Activated CD4-positive, alpha-beta T cell treated with anti-CD3 and anti-CD28 coated beads, Interleukin-10, Interleukin-2, amounts not matched to agents 100 ng/mL and 50 ng/mL, durations not matched to agents 16 hours and 8 hours (primary cell): ENCODE results near the gene MSMO1.
"Not testable (repeated sequence)": the region's sequence is repeated elsewhere in the genome, so short reads cannot be mapped to it uniquely, and the experiment has no call there.

ENCODE experiments used
- DNase-seq: peaks from one replicate; pipeline ENCODE4 v3.0.0-alpha.2; 2020

Gene MSMO1

DNA sequence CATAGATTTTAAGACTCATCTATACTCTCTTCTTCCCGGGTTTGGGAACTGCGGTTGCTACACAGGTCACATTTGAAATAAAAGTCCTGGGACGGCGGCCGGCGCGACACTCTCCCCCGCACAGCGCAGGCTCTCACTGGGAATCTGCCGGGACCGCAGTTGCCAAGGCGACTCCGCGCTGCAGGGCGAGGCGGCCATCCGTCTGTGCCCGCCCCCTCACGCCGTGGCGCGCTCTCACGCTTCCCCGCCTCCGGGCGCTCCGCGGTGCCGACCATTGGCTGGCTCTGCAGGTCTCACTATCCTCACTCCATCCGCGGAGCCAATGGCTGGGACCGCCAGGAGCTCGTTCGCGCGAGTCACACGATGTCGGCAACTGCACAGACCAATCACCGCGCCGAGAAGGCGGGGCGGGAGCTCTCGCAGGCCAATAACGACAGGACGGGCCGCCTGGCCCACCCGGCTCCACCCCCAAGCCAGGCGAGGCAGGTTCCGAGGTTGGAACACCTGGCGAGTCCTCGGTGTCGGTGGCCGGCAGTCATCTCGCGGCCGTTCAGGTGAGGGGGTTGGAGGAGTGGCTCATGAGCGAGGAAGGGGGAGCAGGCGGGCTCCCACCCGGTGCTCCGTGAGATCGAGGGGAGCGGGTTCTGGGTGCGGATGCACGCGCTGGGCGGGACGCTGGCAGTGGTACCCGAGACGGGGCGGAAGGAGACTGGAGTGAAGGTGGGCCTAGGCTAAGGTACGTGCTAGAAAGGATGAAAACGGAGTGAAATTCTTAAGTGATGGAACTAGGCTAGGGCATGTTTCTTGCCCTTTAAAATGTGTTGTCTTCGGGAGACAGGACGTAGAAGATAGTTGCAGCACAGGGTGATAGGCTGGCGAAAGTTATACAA lies at the start of gene MSMO1:
Gene MSMO1 (plus strand): TSS at position 459 of the 890 bp plus-strand sequence. CDS start 5,702 bp downstream, outside the sequence.
- DNase-seq, result peak; percentile 100

- not testable (repeated sequence) for DNase-seq
Measured at GRCh38 chr4:165279531-165279930, 47.9 kb upstream of the MSMO1 start.

GRCh38 chr4:165284697-165285096 lies 42.8 kb upstream of the MSMO1 start:
- DNase-seq, result not testable (repeated sequence)

GRCh38 chr4:165286619-165287340 lies 40.7 kb upstream of the MSMO1 start:
- not testable (repeated sequence) for DNase-seq

GRCh38 chr4:165288226-165288625 lies 39.2 kb upstream of the MSMO1 start:
- no peak for DNase-seq

- peak; percentile 17 for DNase-seq
Measured at GRCh38 chr4:165288639-165289422, 38.6 kb upstream of the MSMO1 start.

GRCh38 chr4:165289423-165289785 lies 38.1 kb upstream of the MSMO1 start:
- no peak for DNase-seq

GRCh38 chr4:165293061-165293460 lies 34.4 kb upstream of the MSMO1 start:
- no peak for DNase-seq

DNA sequence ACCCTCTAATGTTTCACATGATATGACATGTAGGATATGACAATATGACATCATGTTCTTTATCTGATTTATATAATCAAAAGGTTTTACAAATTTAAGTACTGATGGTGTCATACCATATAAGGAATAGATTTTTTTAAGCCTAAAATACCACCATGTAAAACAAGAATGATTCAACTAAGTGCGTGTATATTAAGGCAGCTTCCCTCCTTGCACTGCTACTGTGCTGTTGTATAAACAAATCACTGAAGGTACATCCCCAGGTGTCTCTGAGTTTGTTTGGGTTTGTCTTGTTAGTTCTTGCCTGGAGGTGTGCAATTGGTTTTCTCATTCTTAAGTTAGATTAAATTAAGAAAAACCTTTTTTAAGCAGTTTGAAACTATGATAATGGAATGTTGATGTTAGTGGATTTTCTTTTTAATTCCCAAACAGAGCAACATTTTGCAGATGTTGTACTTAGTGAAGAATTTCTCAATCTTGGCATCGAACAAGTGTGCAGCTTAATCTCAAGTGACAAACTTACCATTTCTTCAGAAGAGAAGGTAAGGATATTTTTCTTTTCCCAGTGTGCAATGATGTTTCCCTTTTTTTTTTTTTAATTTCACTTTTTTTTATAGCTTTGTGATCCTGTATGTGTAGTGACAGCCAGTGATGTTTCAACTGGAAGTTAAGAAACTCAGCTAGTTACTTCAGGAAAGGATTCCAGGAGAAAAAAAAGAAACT lies 33.4 kb upstream of the MSMO1 start:
- DNase-seq, result no peak

- peak; percentile 16 for DNase-seq
Measured at GRCh38 chr4:165294907-165295306, 32.6 kb upstream of the MSMO1 start.

- DNase-seq, result no peak
Measured at GRCh38 chr4:165297626-165298025, 29.8 kb upstream of the MSMO1 start.

DNA sequence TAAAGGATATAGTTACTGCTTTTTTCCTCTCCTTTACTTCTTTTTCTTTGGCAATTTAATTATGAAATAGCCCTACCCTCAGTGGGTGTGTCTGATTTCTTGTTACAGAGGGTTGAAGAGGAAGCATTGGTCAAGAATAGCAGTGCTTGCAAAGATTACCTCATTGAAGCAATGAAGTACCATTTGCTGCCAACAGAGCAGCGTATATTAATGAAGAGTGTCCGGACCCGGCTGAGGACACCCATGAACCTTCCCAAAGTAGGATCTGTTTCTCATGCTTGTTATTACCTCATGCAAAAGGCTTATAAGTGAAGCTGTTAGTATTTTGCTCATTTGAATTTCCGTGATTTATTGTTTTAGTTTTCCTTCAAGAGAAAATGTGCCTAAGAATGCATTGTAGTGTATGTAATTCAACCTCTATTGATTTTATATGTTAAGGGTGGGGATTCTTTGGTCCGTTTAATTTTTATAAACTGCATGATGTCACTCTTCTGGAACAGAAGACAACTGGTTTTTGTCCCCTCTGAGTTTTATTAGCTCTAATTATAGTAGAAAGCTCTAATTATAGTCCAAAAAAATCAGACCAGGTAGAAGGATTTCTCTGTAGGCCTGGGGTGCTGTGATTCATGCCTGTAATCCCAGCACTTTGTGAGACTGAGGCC lies 27.9 kb upstream of the MSMO1 start:
- no peak for DNase-seq

DNA sequence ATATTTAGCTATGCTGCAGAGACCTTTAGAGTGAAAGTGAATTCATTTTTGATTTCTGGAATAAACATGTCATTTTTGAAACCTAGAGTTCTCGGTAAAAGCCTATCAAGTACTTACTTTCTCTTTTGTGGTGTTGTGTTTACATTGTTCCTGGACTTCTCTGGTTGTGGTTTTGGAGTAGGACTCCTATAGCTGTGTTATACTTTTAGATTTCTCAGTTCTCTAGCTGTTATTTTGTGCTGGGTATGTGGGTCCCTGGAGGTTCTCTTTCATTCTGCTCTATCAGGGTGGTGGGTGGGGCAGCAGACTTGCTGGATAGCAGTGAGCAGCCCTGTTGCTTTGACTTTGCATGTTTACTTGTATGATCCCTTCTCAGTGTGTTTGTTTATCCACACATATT lies 25.6 kb upstream of the MSMO1 start:
- peak; percentile 37 for DNase-seq

DNA sequence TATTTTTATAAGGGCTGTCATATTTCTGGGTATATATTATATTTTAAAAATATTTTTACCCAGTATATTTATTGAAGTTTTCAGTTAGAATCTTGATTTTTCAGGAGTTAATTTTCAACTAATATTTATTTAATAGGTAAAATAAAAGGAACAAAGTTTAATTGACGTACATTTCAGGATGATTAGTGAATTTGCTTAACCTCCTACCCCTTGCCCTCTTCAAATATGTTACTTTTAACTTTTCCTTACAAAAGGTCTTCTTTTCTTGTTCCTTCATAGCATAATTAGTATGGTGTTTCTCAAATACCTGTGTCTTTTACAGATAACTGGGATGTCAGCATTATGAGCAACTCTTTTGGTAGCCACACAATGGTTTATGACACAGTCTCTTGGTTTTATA lies 24.8 kb upstream of the MSMO1 start:
- no peak for DNase-seq

DNA sequence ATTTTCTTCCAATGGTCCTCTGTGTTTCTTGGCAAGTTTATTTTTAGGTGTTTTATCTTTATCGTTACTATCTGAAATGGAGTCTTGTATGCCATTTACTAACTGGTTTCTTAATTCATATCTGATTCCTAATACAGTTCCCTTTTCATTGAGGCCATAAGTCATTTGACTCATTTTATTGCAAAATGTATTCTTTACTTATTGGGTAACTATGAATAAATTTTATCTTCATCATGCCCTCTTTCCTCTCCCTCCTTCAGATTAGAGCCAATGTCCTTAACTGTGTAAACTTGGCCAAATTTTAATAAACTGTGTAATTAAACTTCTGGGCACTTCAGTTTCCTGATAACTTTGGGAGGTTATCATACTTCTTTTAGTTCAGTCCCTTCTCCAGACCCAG lies 19.3 kb upstream of the MSMO1 start:
- DNase-seq, result no peak

GRCh38 chr4:165308606-165309005 lies 18.9 kb upstream of the MSMO1 start:
- no peak for DNase-seq

GRCh38 chr4:165309456-165309855 lies 18.0 kb upstream of the MSMO1 start:
- no peak for DNase-seq

DNA sequence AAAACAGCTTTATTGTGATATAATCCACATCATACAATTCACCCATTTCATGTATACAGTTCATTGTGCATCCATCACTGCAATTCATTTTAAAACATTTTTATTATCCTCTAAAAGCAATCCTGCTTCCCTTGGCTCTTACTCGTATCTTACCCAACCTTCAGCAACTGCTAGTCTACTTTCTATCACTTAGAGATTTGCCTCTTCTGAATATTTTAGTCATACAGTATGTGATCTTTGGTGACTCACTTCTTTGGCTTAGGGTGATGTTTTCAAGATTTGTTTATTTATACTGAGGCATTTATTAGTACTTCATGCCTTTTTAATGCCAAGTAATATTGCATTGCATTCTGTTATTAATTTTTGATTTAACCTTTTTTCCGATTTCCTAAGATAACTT lies 15.0 kb upstream of the MSMO1 start:
- DNase-seq, result no peak

- no peak for DNase-seq
Measured at GRCh38 chr4:165319030-165319429, 8.4 kb upstream of the MSMO1 start.

DNA sequence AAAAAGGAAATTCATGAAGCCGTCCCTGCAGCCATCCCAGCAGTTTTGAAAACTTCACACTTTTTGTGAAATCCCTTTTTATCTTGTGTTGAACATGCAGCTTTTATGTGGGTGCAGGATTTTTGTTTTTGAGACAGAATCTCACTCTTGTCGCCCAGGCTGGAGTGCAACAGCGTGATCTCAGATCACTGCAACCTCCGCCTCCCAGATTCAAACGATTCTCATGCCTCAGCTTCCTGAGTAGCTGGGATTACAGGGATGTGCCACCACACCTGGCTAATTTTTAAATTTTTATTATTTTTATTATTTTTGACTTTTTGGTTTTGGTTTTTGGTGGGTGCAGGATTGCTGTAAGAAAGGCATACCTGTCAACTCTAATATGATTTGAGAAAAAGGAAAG lies 8.0 kb upstream of the MSMO1 start:
- no peak for DNase-seq

GRCh38 chr4:165324236-165324917 lies 3.1 kb upstream of the MSMO1 start:
- DNase-seq, result no peak

- no peak for DNase-seq
Measured at GRCh38 chr4:165324918-165325304, 2.6 kb upstream of the MSMO1 start.
